GM12872 (cell line): Measurements from ENCODE around the gene SECTM1.

Source experiments
- TF ChIP-seq, protein P1 (sequence below): IDR thresholded peaks from 3 replicates; pipeline ENCODE4 v1.5.1; 2011; ENCODE audit warnings: low read depth, mild to moderate bottlenecking, low read length, moderate library complexity; ENCODE audit not compliant: insufficient read depth

The SECTM1 gene

DNA sequence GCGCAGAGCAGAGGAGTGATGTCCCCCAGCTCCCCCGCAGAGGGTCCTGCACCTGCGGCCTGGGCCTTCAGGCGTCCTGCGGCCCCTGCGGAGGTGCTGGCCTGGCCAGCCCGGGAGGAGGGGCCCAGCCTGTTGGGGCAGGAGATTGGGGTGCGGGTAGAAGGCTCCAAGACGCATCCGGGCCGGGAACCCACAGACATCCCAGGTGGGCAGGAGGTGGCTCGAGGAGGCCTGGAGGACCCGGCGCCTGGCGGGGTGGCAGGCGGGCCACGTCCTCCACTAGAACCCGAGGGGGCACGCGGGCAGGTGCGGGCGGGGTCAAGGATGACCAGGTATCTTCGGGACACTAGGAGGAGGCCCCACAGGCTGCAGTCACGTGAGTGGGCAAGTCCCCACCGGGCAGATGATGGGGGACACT is 647 bp upstream of the SECTM1 start:
- TF ChIP-seq, protein P1, sequence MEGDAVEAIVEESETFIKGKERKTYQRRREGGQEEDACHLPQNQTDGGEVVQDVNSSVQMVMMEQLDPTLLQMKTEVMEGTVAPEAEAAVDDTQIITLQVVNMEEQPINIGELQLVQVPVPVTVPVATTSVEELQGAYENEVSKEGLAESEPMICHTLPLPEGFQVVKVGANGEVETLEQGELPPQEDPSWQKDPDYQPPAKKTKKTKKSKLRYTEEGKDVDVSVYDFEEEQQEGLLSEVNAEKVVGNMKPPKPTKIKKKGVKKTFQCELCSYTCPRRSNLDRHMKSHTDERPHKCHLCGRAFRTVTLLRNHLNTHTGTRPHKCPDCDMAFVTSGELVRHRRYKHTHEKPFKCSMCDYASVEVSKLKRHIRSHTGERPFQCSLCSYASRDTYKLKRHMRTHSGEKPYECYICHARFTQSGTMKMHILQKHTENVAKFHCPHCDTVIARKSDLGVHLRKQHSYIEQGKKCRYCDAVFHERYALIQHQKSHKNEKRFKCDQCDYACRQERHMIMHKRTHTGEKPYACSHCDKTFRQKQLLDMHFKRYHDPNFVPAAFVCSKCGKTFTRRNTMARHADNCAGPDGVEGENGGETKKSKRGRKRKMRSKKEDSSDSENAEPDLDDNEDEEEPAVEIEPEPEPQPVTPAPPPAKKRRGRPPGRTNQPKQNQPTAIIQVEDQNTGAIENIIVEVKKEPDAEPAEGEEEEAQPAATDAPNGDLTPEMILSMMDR = no peak

DNA sequence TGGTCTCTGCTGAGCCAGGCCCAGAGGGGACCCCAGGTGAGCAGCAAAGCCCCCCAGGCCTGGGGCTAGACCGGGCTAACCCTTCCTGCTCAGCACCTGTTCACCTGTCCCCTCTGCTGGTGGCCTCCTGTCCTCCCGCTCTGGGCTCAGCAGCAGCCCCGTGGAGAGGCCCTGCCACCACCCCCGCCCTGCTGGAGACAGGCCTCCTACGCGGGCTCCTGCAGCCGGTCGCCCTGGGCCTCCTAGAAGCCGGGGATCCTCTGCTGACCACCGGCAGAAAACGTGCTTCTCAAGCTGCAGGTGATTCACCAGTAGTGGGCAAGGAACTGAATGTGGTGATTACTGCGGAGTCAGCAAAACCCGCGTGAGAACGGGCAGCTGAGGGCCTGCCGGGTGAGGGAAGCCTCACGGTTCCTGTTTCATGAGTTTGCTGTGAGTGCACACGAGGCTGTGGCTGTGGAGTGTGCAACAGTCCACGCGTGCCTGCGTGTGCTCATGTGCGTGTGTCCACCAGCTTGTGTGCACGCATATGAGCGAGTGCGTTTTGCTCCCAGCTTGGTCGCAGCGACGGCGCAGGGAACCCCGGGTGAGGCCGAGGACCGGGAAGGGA is 792 bp downstream of the SECTM1 start:
- TF ChIP-seq, protein P1 = no peak

DNA sequence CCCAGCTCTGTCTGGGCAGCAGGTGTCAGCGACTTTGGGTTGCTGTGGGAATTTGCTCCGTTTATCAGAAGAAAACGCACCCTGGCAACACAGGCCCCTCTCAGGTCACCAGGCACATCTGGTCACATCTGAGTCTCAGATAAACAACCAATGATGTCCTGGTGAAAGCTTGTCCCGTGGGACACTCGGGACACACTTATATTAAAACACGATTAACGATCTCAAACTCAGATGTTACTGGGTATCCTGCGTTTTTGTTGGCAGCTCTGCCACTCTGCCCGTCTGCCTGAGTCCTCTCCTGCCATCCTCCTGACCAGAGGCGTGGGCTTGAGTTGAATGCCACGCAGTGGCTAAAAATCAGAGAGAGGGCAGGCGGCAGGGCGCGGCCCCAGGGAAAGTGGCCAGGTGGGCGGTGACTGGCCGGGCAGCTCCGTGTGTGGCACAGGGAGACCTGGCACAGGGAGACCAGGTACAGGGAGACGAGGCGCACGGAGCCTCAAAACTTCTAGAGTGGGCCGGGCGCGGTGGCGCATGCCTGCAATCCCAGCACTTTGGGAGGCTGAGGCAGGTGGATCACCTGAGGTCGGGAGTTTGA is 2.1 kb downstream of the SECTM1 start:
- TF ChIP-seq, protein P1 = no peak

- TF ChIP-seq, protein P1 = no peak
These were observed 3.0 kb downstream of the SECTM1 start for GRCh38 chr17:82330322-82331239.

DNA sequence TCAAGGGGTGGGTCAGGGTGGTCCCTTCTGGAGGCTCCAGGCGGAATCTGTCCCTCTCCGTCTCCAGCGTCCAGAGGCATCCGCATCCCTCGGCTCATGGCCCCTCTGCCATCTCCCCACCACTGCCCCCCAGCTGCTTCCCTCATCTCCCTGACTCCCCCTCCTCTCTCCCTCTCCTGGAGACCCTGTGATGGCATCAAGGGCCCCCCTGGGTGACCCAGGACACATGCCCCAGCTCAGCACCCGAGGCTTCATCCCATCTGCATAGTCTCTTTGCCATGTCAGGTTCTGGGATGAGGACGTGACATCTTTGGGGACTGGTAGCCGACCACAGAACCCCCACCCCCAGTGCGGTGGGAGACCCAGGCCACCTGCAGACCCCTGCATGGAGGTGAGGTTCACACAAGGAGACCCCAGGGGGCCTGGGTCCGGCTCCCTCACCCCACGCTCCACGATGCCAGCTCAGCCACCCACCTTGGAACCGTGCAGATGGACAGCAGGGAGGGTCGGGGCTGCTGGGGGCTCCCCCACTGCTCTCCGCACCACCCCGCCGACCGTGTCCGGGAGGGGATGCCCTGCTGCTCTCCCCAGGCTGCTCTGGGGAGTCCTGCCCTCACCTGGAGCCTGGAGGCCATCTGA is 3.8 kb downstream of the SECTM1 start:
- TF ChIP-seq, protein P1 = no peak

- TF ChIP-seq, protein P1 = no peak
These were observed 4.5 kb downstream of the SECTM1 start for GRCh38 chr17:82328994-82329507.
